IPS-18c (cell line): ENCODE data around the gene HS6ST1.

Source experiments
- H3K4me3 ChIP-seq: 2 replicates; pipeline ENCODE4 v1.7.0; 2013; ENCODE audit warnings: low read depth, mild to moderate bottlenecking, low read length, moderate library complexity; ENCODE audit not compliant: insufficient read depth
- H3K9me3 ChIP-seq: one replicate; pipeline ENCODE4 v1.6.1; 2013; ENCODE audit warnings: mild to moderate bottlenecking, low read length, moderate library complexity; ENCODE audit not compliant: control insufficient read depth, insufficient read depth

Gene HS6ST1

GRCh38 chr2:128354726-128355470 is 36.2 kb upstream of the HS6ST1 start:
- no peak overlapping the region for H3K4me3 ChIP-seq
- peaks cover 6% of the 10 kb centered on the region for H3K9me3 ChIP-seq

GRCh38 chr2:128354161-128354560 is 35.5 kb upstream of the HS6ST1 start:
- H3K4me3 ChIP-seq, result no peak overlapping the region
- peaks cover 7% of the 10 kb centered on the region for H3K9me3 ChIP-seq

DNA sequence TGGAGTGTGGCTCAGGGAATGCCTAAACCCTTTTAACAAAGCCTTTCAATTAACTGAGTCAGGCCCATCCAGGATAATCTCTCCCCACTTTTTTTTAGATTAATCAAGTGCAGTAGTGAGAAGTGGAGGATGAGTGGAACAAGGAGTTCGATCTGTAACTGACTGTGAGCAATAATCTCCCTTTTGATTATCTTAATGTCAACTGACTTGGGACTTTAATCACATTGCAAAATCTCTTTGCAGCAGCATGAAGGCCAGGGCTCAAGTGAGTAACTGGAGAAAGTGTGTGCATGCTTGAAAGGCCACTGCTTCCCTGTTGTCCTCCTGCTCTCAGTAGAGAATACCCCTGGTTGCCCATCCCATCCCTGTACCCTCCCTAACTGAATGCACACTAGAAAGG is 32.1 kb upstream of the HS6ST1 start:
- peaks cover 7% of the 10 kb centered on the region for H3K9me3 ChIP-seq
- H3K4me3 ChIP-seq, result no peak overlapping the region

- Histone ChIP-seq H3K9me3 (peaks cover 7% of the 10 kb centered on the region), H3K4me3 (no peak overlapping the region)
Measured at GRCh38 chr2:128348701-128349100, 30.0 kb upstream of the HS6ST1 start.

- peaks cover 7% of the 10 kb centered on the region for H3K9me3 ChIP-seq
- H3K4me3 ChIP-seq, result no peak overlapping the region
Measured at GRCh38 chr2:128347701-128348539, 29.3 kb upstream of the HS6ST1 start.

GRCh38 chr2:128347171-128347558 is 28.5 kb upstream of the HS6ST1 start:
- H3K4me3 ChIP-seq, result no peak overlapping the region
- H3K9me3 ChIP-seq, result peaks cover 7% of the 10 kb centered on the region

- no peak overlapping the region for H3K4me3 ChIP-seq
- peaks cover 6% of the 10 kb centered on the region for H3K9me3 ChIP-seq
Measured at GRCh38 chr2:128346291-128347170, 27.9 kb upstream of the HS6ST1 start.

DNA sequence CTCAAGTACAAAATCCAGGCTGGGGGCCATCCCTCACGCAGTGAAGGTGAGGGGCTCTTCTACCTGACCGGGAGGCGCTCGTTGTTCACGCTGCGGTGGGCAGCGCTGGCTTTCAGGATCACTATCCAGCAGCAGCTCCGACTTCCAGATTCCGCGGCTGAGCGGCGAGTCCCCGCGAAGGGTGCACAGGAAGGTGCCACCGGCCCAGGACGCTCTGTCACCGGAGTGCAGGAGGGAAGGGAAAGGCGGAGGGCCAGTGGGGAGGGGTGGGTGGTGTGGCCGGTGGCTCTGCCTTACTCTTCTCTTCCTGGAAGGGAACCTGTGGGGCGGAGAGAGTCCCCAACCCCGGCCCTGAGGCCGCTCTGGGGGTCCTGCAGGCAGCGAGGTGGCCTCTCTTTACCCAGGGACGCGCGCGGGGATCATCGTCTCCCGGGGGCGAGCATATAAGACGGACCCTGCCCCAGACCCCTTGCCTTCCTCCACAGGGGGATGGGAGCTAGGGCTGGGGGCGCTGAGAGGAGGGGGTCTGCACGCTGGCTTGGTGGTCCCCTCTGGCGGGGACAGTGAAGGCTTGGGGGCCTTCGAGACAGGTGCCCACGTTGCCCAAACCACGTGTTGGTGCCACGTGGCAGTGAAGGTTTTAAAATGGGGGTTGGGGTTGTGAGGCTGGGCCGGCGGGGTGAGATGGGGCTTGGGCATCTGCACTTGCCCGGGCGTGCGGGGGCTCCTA is 26.9 kb upstream of the HS6ST1 start:
- H3K9me3 ChIP-seq, result peaks cover 6% of the 10 kb centered on the region
- H3K4me3 ChIP-seq, result no peak overlapping the region

GRCh38 chr2:128344101-128344500 is 25.4 kb upstream of the HS6ST1 start:
- Histone ChIP-seq H3K4me3 (no peak overlapping the region), H3K9me3 (peaks cover 3% of the 10 kb centered on the region)

- Histone ChIP-seq H3K4me3 (no peak overlapping the region), H3K9me3 (peaks cover 3% of the 10 kb centered on the region)
Measured at GRCh38 chr2:128343459-128343858, 24.8 kb upstream of the HS6ST1 start.

- Histone ChIP-seq H3K4me3 (no peak overlapping the region), H3K9me3 (peaks cover 3% of the 10 kb centered on the region)
Measured at GRCh38 chr2:128342550-128342949, 23.9 kb upstream of the HS6ST1 start.

DNA sequence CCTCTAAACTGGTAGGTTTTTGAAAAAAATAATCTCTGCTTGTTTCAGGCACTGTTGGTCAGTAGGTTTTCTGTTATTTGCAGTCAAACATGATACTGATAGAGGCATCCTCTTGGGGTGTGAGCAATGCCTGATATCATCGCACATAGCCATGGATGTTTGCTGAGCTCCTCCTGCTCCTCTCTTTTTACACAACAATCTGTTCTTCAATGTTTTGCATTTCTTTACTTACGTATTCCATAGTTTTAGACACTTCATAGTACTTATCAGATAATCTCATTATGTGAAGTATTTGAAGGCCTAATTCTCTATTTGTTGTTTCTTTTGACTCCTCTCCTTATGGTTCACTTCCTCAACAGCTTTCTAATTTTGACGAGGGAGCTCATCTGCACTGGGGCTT is 23.0 kb upstream of the HS6ST1 start:
- H3K4me3 ChIP-seq, result no peak overlapping the region
- peaks cover 3% of the 10 kb centered on the region for H3K9me3 ChIP-seq

- Histone ChIP-seq H3K9me3 (peaks cover 6% of the 10 kb centered on the region), H3K4me3 (no peak overlapping the region)
Measured at GRCh38 chr2:128332091-128332634, 13.5 kb upstream of the HS6ST1 start.

DNA sequence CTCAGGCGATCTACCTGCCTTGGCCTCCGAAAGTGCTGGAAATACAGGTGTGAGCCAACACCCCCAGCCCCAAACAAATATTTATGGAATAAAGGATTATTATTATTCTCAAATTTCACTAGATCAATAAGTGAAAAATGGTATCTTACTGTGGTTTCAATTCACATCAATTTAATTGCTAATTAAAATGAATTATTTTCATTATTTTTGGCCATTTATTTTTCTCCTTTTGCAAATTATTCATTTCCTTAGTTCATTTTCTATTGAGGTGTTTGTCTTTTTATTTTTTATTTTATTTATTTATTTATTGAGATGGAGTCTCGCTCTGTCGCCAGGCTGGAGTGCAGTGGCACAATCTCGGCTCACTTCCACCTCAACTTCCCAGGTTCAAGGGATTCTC is 11.9 kb upstream of the HS6ST1 start:
- Histone ChIP-seq H3K4me3 (no peak overlapping the region), H3K9me3 (peaks cover 6% of the 10 kb centered on the region)

DNA sequence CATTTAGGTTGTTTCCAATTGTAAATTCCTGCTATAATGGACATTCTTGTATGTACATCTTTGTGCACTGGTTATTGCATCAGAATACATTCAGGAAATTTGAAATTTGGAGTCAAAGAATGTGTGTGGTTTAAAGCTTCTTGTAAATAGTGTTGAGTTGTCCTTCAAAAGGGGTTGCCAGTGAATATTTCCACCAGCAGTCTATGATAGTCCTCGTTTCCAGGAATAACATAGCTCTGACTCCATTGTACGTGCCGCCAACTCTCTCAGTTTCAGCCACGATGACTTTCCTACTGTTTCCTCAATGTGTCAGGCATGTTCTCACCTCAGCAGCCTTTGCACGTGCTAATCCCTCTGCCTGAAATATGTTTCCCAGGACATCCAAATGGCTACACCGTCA is 10.9 kb upstream of the HS6ST1 start:
- peaks cover 6% of the 10 kb centered on the region for H3K9me3 ChIP-seq
- no peak overlapping the region for H3K4me3 ChIP-seq

- no peak overlapping the region for H3K4me3 ChIP-seq
Measured at GRCh38 chr2:128327180-128327964, 8.7 kb upstream of the HS6ST1 start.

More at GRCh38 chr2:128327180-128327964, 8.7 kb upstream of the HS6ST1 start:
- H3K9me3 ChIP-seq, result peaks cover 2% of the 10 kb centered on the region
